Esophagus muscularis mucosa (tissue), 4 donors: ENCODE measurements around the gene ADAMTS10. TPM values are rescaled to one million over a fixed set of nuclear protein-coding genes. Genes with fewer than 3 reads are reported as not detected.
"Not testable (repeated sequence)": the region's sequence is repeated elsewhere in the genome, so short reads cannot be mapped to it uniquely, and the experiment has no call there.

Source experiments
- DNase-seq: peaks from one replicate; pipeline ENCODE4 v3.0.0-alpha.2; 2017; ENCODE audit errors: extremely low spot score
- H3K27ac ChIP-seq, 4 donors: fragments of 200-600 bp; sonication (generic); replicated peaks in 1 of 4; 1 replicate in 3 of 4; 2 replicates in 1 of 4; pipeline ENCODE4 v1.5.1; 2016 to 2019; ENCODE audit warnings: mild to moderate bottlenecking in 1 of 4
- H3K27me3 ChIP-seq, 4 donors: fragments of 200-600 bp; sonication (generic); one replicate each; pipeline versions ENCODE4 v1.5.1 to v1.6.0; 2016 to 2019
- H3K36me3 ChIP-seq, 4 donors: fragments of 200-600 bp; sonication (generic); one replicate each; pipeline ENCODE4 v1.5.1; 2016 to 2019
- H3K4me1 ChIP-seq, 4 donors: fragments of 200-600 bp; sonication (generic); one replicate each; pipeline ENCODE4 v1.5.1; 2016 to 2019
- H3K4me3 ChIP-seq, 4 donors: fragments of 200-600 bp; sonication (generic); 1 replicate in 2 of 4; 2 replicates in 2 of 4; pipeline ENCODE4 v1.5.1; 2016 to 2019; ENCODE audit warnings: mild to moderate bottlenecking in 4 of 4, moderate library complexity in 1 of 4
- H3K9me3 ChIP-seq, 4 donors: fragments of 200-600 bp; sonication (generic); 1 replicate in 3 of 4; 2 replicates in 1 of 4; pipeline ENCODE4 v1.5.1; 2016 to 2019
- EP300 ChIP-seq: sonication (generic); formaldehyde crosslinking; IDR thresholded peaks from one replicate; pipeline ENCODE4 v1.6.1; 2017; ENCODE audit warnings: antibody characterized with exemption
- POLR2A ChIP-seq: fragments of 450-650 bp; IDR thresholded peaks from one replicate; pipeline ENCODE4 v1.6.1; 2017; ENCODE audit warnings: antibody characterized with exemption, moderate library complexity, mild to moderate bottlenecking, low read depth
- POLR2AphosphoS5 ChIP-seq, 2 donors: sonication (generic); formaldehyde crosslinking; IDR thresholded peaks; one replicate each; pipeline ENCODE4 v1.6.1; 2017; ENCODE audit warnings: antibody characterized with exemption in 2 of 2
- WGBS: methylation state at CpG from one replicate; pipeline ENCODE4 v1.1.5; 2018; 5-methylcytosine and 5-hydroxymethylcytosine counted together
- intact Hi-C: fragments of 100-400 bp; cut with DNase I; formaldehyde crosslinking; loops from one replicate; pipeline ENCODE4 v1.15.1; 2023
- total RNA-seq, 4 donors: library from RNA; depleted of rRNA; stranded (reverse); fragments of >200 nt; gene quantifications; one replicate each; pipeline versions ENCODE4 v1.1.0 to v1.2.1, GENCODE V29; 2016
- TF ChIP-seq, protein P1 (sequence below), 3 experiments: fragments of 200-600 bp in 2 of 3; fragments of 450-650 bp in 1 of 3; sonication (generic) in 2 of 3; IDR thresholded peaks; one replicate each; pipeline ENCODE4 v1.5.1; 2017 to 2019; ENCODE audit warnings: antibody characterized with exemption in 3 of 3, mild to moderate bottlenecking in 2 of 3, moderate library complexity in 1 of 3

Gene ADAMTS10
- total RNA-seq, 4 donors from 2014 or later = 13.1 to 25.7 (median 20.3) TPM

- TF ChIP-seq, protein P1, sequence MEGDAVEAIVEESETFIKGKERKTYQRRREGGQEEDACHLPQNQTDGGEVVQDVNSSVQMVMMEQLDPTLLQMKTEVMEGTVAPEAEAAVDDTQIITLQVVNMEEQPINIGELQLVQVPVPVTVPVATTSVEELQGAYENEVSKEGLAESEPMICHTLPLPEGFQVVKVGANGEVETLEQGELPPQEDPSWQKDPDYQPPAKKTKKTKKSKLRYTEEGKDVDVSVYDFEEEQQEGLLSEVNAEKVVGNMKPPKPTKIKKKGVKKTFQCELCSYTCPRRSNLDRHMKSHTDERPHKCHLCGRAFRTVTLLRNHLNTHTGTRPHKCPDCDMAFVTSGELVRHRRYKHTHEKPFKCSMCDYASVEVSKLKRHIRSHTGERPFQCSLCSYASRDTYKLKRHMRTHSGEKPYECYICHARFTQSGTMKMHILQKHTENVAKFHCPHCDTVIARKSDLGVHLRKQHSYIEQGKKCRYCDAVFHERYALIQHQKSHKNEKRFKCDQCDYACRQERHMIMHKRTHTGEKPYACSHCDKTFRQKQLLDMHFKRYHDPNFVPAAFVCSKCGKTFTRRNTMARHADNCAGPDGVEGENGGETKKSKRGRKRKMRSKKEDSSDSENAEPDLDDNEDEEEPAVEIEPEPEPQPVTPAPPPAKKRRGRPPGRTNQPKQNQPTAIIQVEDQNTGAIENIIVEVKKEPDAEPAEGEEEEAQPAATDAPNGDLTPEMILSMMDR (IDR thresholded peaks at IDR 0.05) = no peak
- TF ChIP-seq POLR2AphosphoS5 (IDR thresholded peaks at IDR 0.05) (no peak), POLR2A (no peak), EP300 (no peak)
- no peaks in the 10 kb centered on the region for H3K36me3 ChIP-seq
- DNase-seq = no peak
- H3K9me3 ChIP-seq = peaks cover 0 to 32% (median 17%) of the 10 kb centered on the region in 4 donors
- intact Hi-C loops = no loop called here
- peak within 1 kb of the TSS; percentile 5 to 61 (median 33) for H3K27ac ChIP-seq
- H3K27me3 ChIP-seq = no peaks in the 10 kb centered on the region
- peaks cover 0 to 13% (median 3%) of the 10 kb centered on the region in 4 donors for H3K4me1 ChIP-seq
- no peak within 1 kb of the TSS for H3K4me3 ChIP-seq
- 95% methylated on average over 11 of the region's 11 CpGs for WGBS
Measured at GRCh38 chr19:8629996-8630683, 19.6 kb upstream of the ADAMTS10 start, which contains the start of gene NFILZ. Gene NFILZ, plus strand, starts transcription at chr19:8630633. Its CDS starts 46,133 bp downstream, at chr19:8676766.

DNA sequence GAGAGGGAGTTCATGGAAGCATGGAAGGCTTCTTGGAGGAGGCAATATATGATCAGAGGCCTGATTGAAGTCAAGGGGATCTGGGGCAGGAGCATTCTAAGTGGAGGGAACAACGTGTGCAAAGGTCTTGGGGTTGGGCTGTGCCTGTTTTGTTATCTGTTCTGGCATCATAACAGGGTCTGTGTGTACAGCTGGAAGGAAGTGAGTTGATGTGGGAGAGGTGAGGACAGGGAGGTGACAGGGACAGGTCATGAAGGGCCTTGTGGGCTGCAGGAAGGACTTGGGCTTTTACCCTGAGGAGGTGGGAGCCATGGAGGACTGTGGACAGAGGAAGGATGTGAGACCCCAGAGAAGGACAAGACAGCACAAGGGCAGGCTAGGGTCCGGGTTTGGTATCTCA is 18.7 kb upstream of the ADAMTS10 start:
- 72% methylated on average over 2 of the region's 2 CpGs for WGBS
- Histone ChIP-seq H3K27me3 (no peaks in the 10 kb centered on the region), H3K4me3 (no peak overlapping the region), H3K27ac (no peak overlapping the region), H3K4me1 (peaks cover 0 to 13% (median 3%) of the 10 kb centered on the region in 4 donors), H3K36me3 (no peaks in the 10 kb centered on the region), H3K9me3 (peaks cover 0 to 32% (median 17%) of the 10 kb centered on the region in 4 donors)
- no peak for DNase-seq
- TF ChIP-seq POLR2A (no peak), POLR2AphosphoS5 (IDR thresholded peaks at IDR 0.05) (no peak), EP300 (no peak)
- intact Hi-C loops = no loop called here

DNA sequence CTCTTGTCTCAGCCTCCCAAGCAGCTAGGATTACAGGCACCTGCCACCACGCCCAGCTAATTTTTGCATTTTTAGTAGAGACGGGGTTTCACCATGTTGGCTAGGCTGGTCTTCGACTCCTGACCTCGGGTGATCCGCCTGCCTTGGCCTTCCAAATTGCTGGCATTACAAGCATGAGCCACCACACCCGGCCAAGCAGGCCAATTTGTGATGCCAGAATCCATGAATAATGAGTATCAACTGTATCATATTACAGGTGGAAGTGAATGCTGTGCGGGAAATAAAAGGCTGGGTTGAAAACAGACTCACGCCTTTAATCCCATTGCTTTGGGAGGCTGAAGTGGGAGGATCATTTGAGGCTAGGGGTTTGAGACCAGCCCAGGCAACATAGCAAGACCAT is 16.3 kb upstream of the ADAMTS10 start:
- Histone ChIP-seq H3K36me3 (no peaks in the 10 kb centered on the region), H3K27ac (no peak overlapping the region), H3K4me1 (peaks cover 0 to 10% (median 3%) of the 10 kb centered on the region in 4 donors), H3K27me3 (no peaks in the 10 kb centered on the region), H3K9me3 (peaks cover 0 to 32% (median 17%) of the 10 kb centered on the region in 4 donors), H3K4me3 (no peak overlapping the region)
- intact Hi-C loops = no loop called here
- no peak for TF ChIP-seq POLR2A
- TF ChIP-seq POLR2AphosphoS5 (IDR thresholded peaks at IDR 0.05) = no peak
- no peak for TF ChIP-seq EP300
- TF ChIP-seq, protein P1 (IDR thresholded peaks at IDR 0.05) = no peak
- DNase-seq = no peak
- 75% methylated on average over 8 of the region's 8 CpGs for WGBS

- intact Hi-C loops = not testable (repeated sequence)
- WGBS = 59% methylated on average over 4 of the region's 4 CpGs
Measured at GRCh38 chr19:8622886-8623285, 12.4 kb upstream of the ADAMTS10 start.

DNA sequence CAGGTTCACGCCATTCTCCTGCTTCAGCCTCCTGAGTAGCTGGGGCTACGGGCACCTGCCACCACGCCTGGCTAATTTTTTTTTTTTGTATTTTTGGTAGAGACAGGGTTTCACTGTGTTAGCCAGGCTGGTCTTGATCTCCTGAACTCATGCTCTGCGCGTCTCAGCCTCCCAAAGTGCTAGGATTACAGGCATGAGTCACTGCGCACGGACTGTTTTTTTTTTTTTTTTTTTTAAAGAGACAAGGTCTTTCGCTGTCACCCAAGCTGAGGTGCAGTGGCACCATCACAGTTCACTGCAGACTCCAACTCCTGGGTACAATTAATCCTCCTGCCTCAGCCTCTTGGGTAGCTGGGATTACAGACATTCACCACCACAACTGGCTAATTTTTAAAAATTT is 8.2 kb upstream of the ADAMTS10 start:
- H3K4me3 ChIP-seq = no peak overlapping the region
- TF ChIP-seq, protein P1 (IDR thresholded peaks at IDR 0.05) = no peak
- TF ChIP-seq POLR2A = no peak
- no peak for TF ChIP-seq POLR2AphosphoS5 (IDR thresholded peaks at IDR 0.05)
- TF ChIP-seq EP300 = no peak
- no peaks in the 10 kb centered on the region for H3K4me1 ChIP-seq
- 64% methylated on average over 8 of the region's 8 CpGs for WGBS
- no peaks in the 10 kb centered on the region for H3K9me3 ChIP-seq
- no peaks in the 10 kb centered on the region for H3K36me3 ChIP-seq
- no peak for DNase-seq
- peaks cover 0 to 14% (median 0%) of the 10 kb centered on the region in 4 donors for H3K27me3 ChIP-seq
- H3K27ac ChIP-seq = no peak overlapping the region
- intact Hi-C loops = loop anchor here (5.0 kb wide), 1 partner anchor 36 kb away; no protein-coding TSS in a partner anchor

More at GRCh38 chr19:8622886-8623285, 12.4 kb upstream of the ADAMTS10 start:
- not testable (repeated sequence) for H3K4me1 ChIP-seq, H3K9me3 ChIP-seq, DNase-seq, H3K36me3 ChIP-seq, H3K4me3 ChIP-seq, H3K27ac ChIP-seq
- peaks cover 0 to 14% (median 0%) of the 10 kb centered on the region in 4 donors for H3K27me3 ChIP-seq
